Measurements from ENCODE around the gene SMIM24.
"Not testable (repeated sequence)": the region's sequence is repeated elsewhere in the genome, so short reads cannot be mapped to it uniquely, and the experiment has no call there.

Gene SMIM24

DNA sequence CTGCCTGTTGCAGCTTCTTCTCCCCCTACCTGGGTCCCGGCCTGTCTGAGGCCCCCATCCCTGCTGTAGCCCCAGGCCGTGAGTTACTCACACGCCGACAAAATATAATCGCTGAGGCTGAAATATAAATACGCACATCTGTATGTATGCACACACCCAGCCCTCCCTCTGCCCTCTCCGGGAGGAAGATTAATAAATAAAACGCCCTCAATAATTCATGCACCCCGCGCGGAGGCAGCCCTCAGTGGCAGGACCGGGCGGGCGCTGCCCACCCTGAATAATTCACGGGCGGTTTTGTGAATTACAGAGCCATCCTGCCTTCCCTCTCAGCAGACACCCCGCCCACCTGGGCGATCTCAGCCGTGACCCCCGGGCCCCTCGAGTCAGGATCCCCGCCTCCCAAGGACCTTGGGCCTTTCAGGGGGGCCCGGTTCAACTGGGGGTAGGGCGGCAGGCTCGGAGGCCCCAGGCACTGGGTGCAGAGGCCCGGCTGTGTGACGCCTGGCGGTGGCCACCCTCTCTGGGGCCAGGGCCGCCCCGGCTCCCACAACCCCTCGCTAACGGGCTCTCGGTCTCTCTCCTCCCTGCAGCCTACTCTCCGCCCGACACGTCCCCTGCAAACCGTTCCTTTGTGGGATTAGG lies 24.2 kb downstream of the SMIM24 start:
- ATAC-seq (no peak), DNase-seq (no peak)

DNA sequence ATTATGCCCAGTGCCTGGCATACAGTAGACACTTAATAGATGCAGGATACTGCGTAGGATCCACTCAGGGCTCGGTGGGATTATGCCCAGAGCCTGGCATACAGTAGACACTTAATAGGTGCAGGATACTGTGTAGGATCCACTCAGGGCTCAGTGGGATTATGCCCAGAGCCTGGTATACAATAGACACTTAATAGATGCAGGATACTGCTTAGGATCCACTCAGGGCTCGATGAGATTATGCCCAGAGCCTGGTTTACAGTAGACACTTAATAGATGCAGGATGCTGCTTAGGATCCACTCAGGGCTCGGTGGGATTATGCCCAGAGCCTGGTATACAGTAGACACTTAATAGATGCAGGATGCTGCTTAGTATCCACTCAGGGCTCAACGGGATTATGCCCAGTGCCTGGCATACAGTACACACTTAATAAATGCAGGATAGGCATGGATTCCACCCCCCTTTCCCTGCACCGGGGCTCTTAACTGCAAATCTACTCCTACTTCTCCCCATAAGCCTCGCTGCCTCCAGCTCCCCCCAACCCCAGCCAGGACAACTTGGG lies 24.9 kb downstream of the SMIM24 start:
- no peak for DNase-seq
- no peak for ATAC-seq

DNA sequence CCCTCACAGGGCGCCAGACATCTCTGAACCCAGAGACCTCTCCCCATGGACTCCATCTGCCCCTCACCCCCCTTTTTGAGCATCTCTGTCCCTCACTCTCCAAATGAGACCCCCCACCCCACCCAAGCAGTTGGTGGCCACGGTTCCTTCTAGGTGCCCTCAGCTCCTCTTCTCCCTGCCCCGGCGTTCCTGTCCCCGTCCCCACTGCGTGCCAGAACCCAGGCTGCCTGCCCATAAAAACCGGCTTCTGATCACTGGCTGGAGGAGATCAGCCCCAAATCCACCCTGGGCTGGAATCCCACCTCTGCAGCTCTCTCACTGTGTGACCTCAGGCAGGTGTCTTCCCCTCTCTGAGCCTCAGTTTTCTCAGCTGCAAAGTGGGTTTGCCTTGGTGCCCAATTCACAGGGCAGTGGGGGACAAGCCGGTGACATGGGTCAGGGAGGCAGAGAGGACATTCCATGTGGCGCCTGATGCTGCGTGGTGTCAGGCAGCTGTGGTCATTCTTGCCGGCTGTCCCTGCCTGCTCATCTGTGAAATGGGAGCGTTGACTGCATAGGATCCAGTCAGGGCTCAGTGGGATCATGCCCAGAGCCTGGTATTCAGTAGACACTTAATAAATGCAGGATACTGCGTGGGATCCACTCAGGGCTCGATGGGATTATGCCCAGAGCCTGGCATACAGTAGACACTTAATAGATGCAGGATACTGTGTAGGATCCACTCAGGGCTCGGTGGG lies 25.5 kb downstream of the SMIM24 start:
- no peak for DNase-seq

DNA sequence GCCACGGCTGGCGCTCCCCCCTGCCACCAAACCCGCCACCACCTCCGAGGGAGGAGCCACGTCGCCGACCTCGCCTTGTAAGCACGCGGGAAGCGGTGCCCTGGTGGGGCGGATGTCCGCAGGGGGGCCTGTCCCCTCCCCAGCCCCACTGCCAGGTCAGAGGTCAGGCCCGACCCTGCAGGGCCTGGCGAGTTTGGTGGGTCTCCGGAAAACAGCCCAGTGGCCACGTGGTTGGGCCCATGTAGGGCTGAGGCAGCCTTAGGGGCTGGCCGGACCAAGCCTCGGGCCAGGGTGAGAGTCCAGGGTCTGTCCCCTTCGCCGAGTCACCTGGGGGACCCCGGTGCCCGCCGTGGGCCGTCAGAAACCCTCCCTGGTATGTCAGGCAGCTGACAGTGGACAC lies 26.5 kb downstream of the SMIM24 start:
- ATAC-seq (no peak), DNase-seq (no peak)

More for the DNA sequence above, 25.5 kb downstream of the SMIM24 start:
- no peak for ATAC-seq

DNA sequence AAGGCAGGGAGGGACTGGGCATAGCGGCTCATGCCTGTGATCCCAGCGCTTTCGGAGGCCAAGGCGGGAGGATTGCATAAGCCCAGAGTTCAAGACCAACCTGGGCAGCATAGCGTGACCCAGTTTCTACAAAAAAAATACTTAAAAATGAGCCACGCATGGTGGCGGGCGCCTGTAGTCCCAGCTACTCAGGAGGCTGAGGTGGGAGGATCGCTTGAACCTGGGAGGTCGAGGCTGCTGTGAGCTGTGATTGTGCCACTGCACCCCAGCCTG lies 27.4 kb downstream of the SMIM24 start:
- DNase-seq, ATAC-seq: not testable (repeated sequence)

DNA sequence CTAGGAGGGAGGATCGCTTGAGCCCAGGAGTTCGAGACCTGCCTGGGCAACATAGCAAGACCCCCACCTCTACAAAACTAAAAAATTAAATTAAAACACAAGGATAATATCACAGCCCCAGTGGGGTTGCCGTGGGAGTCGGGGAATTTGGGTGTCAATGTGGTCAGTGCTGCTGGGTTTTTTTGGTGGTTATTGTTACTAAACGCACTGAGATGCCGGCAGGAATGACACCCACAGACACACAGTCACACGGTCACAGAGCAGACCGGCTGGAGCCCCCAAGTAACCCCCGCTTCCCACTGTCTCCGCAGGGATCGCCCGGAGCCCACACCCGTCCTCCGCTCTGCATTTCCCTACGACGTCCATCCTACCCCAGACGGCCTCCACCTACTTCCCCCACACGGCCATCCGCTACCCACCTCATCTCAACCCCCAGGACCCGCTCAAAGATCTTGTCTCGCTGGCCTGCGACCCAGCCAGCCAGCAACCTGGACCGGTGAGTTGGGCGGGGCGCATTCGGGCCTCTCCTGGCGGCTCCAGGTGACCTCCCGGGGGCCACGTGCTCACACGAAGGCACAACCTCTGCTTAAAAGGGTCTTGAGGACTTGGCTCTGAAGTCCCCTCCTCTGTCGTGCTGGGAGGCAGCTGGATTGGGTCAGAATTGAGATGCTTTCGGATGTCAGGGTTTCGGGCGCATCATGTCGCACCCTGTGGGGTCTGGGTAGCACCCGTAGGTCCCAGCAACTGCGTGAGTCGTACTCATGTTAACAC lies 28.0 kb downstream of the SMIM24 start:
- no peak for ATAC-seq
- DNase-seq: no peak

DNA sequence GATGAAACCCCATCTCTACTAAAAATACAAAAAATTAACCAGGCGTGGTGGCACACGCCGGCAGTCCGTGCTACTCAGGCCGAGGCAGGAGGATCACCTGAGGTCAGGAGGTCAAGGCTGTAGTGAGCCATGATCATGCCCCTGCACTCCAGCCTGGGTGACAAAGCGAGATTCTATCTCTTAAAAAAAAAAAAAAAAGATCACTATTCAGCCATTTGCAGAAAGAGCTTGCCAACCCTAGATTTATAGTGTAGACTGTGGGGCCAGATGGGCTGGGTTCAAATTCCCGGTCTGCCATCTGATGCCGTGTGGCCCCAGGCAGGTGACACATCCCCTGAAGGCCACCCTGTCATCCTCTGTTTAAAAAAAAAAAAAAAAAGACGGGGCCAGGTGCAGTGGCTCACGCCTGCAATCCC lies 28.9 kb downstream of the SMIM24 start:
- DNase-seq: no peak
- no peak for ATAC-seq

DNA sequence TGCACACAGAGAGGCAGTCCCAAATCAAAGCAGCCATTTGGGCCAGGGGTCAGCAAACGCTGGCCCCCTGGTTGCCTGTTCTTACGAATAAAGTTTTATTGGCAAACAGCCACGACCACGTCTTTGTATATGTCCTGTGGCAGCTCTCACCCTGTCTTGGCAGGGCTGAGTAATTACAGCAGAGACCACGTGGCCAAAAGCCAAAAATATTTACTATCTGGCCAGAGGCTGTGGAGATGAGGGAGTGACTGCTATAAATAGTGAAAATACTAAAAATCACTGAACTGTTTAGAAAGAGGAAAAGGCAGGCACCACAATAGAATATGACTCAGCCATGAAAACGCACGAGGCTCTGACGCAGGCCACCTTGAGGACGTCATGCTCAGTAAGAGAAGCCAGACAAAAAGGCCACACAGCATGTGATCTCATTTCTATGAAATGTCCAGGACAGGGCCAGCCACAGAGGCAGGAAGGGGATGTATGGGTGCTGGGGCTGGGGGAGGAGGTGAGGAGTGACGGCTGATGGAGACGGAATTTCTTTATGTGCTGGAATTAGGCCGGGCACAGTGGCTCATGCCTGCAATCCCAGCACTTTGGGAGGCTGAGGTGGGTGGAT lies 29.4 kb downstream of the SMIM24 start:
- ATAC-seq (no peak), DNase-seq (no peak)

DNA sequence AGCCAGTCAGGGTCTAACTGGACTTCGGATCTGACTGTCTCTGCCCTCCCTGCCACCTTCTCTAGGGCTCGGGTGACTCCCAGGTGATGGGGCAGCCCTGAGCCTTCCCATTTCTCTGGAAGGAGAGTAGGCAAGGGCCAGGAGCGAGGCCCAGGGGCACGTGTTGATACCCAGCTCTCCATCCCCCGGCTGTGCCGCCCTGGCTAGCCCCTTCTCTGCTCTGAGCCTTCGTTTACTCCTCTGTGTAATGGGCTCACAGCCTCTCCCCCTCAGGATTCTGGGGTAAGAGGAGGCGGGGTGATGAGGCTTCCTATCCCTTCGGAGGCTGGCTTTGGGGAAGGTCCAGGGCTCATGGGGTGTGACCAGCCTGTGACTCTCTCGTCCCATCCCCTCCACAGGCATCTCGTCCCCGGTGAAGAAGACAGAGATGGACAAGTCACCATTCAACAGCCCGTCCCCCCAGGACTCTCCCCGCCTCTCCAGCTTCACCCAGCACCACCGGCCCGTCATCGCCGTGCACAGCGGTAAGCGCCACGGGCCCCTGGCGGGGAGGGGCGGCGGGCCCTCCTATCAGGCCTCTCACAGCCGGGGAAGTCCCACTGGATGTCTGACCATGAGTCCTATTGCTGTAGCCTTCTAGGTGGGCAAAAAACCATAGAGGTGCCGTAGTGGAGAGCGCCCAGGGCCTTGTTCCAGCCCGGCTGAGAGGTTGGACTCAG lies 31.6 kb downstream of the SMIM24 start:
- DNase-seq: no peak
- ATAC-seq: no peak

DNA sequence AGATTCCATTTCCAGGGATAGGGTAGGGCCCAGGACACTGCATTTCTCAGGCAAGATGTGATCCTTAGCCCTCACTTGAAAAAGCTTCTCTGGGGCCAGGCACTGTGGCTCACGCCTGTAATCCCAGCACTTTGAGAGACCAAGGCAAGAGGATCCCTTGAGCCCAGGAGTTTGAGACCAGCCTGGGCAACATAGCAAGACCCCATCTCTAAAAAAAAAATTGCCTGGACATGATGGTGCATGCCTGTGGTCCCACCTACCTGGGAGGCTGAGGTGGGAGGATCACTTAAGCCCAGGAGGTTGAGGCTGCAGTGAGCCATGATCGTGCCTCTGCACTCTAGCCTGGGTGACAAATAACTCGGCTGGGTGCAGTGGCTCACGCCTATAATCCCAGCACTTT lies 33.7 kb downstream of the SMIM24 start:
- ATAC-seq, DNase-seq: not testable (repeated sequence)

DNA sequence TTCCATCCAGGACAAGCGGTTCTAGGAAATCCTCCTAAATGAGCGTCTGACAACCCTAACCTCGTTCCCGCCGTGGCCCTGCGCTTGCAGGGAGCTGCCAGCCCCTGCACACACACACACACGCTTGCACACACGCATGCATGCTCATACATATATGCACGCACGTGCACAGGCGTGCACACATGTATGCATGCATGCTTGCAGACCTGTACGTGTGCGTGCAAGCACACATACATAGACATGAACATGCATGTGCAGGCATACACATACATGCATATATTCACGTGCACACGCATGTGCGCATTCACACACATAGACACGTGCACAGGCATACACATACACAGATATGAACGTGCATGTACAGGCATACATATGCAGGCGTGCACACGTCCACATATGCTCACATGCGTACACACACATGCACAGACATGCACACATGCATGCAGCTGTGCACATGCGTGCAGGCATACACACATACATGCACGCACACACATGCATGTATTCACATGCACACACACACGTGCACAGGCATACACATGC lies 35.6 kb downstream of the SMIM24 start:
- no peak for ATAC-seq
- DNase-seq: no peak

DNA sequence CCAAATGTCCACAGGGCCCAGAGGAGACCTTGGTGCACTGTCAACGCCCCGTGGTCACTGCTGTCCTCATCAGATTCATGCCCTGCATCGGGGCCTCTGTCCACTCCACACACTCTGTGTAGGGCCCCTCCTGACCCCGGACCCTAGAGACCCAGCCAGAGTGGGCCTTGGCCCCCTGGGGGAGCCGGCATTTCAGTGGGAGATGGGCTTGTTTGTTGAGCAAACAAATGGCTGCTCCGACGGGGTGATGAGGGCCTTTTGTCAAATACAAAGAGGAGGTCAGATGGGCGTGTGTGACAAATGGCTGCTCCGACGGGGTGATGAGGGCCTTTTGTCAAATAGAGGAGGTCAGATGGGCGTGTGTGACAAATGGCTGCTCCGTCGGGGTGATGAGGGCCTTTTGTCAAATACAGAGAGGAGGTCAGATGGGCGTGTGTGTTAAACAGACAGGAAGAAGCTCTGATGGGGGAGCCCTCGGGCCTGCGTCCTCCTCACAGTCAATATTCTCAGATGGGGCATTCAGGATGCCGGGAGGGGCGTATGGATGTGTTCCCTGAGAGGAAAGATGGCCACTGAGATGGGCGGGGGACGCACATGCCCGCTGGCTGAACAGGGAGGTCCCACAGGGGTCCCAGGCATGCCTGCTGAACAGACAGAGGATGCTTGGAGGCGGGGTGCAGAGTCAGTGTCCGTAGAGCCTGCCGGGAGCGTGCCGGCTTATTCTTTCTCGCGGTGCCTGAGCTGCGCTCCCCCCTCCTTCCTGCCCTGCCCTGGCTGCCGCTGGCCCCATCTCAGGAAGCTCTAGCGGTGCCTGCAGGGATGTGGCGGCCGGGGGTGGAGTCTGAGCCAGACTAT lies 36.3 kb downstream of the SMIM24 start:
- DNase-seq: no peak
- ATAC-seq: no peak

DNA sequence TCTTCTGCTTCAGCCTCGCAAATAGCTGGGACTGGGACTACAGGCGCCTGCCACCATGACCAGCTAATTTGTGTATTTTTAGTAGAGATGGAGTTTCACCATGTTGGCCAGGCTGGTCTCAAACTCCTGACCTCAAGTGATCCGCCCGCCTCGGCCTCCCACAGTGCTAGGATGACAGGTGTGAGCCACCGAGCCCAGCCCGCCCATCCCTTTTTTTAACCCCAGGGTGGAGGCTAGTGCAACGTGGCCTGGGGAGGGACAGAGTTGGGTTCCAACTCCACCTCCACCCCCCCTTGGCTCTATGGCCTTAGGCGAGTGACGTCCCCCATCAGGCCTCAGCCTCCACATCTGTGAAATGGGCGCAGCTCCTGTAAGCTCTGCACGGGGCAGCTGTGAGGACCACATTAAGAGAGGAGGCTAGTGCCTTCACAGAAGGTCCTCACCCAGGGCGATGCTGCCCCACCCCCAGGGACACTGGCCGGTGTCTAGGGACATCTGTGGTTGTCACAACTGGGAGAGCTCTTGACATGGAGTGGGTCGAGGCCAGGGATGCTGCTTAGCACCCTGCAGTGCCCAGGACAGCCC lies 37.7 kb downstream of the SMIM24 start:
- DNase-seq (no peak), ATAC-seq (no peak)

DNA sequence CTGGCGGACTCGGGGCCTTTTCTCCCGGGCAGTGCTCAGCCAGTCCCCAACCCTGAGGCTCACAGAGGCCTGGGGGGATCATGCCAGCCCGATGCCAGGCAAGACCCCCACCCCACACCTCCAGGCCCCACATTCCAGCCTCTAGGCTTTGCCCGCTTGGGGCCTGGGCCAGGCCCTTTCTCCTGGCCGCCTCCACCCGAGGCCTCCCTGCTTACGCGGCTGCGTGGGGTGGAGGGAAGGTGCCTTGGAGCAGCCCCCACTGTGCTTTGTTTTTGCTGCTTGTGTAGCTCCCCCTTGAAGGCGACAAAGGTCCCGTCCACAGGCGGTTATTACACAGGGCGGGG lies 38.4 kb downstream of the SMIM24 start:
- ATAC-seq (no peak), DNase-seq (no peak)

DNA sequence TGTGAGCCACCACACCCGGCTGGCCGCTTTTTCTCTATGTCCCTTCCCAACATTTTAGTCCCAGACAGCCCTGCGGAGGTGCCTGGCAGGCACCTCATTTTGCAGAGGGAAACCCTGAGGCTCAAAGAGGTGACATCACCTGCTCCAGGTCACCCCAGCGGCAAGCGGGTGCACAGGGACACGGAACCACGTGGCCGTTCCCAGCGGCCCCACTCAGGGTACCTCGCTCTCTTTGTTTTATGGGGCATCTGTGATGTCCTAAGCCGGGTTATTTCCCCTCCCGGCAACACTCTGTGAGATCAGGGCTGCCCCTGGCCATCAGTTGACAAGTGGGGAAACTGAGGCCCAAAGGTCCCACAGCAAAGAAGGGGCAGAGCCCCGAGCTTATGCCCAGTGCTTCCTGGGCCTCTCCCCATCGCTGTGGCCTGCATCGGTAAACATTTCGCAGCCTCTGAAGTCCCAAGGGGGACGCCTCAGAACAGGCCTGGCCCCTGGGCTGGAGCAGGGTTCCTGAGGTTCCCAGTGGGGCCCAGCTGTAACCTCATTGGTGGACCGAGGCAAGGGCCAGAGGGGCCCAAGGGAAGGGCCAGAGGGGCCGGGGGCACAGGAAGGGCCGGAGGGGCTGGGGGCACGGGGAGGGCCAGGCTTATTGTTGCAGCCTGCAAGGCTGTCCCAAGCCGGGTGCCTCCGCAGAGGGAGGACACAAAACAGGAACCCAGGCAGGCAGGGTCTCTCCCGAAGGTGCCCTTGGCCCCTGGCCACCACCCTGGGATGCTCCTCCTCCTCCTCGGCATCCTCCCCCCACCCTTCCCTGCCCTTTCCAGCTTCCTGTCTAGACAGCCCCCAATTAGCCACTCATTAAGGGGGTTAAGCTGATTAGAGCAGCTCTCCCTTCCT lies 39.0 kb downstream of the SMIM24 start:
- no peak for ATAC-seq
- DNase-seq: no peak

DNA sequence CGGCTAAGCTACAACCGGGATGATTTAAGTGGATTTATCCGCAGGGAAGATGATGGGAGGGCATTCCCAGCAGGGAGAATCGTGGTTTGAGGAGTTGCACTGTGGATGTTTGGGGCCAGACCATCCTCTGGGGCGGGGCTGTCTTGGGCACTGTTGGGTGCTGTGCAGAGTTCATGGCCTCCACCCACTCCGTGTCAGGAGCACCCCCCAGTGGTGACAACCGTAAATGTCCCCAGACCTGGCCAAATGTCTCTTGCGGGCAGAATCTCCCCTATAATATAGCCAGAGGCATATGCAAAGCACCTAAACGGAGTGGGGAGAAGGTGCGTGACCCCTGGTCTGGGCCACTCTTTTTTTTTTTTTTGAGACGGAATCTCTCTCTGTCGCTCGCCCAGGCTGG lies 40.2 kb downstream of the SMIM24 start:
- peak; percentile 71 for DNase-seq
- peak; percentile 40 for ATAC-seq

DNA sequence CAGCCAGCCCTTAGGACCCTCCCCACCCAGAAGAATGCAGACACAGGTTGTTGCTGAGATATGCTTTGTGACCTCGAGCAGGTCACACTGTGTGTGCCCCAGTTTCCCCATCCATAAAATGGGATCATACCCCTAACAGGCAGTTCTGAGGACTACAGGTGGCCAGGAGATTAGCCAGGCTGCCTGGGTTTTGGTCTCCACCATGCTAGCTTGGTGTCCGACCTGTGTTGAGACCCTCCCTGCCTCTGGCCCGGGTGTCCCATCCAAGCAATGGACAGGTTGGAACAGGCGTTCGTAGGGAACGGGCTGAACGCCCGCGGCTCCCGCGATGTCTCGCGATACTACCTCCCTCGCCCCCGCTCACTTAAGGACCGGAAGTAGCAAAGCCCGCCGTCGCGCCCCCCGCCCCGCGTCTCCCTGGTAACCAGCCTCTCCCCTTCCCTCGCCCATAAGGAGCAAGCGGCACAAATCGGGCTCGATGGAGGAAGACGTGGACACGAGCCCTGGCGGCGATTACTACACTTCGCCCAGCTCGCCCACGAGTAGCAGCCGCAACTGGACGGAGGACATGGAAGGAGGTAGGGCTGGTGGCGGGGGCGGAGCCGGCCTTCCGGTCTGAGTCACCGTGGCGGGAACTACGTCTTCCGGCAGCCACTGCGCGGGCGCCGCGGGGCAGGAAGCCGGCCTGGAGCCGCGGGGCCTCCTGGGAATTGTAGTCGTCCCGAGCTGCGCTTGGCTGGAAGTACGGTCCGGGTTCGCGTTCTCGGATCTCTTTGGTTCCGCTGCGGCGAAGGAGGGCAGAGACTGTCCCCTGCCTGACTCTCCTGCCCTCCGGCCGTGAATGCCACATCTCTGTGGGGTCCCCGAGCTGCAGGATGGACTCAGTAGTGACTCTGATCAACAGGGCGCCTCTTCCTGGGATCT lies 45.4 kb downstream of the SMIM24 start:
- DNase-seq (peak; percentile 98), ATAC-seq (peak; percentile 96)

DNA sequence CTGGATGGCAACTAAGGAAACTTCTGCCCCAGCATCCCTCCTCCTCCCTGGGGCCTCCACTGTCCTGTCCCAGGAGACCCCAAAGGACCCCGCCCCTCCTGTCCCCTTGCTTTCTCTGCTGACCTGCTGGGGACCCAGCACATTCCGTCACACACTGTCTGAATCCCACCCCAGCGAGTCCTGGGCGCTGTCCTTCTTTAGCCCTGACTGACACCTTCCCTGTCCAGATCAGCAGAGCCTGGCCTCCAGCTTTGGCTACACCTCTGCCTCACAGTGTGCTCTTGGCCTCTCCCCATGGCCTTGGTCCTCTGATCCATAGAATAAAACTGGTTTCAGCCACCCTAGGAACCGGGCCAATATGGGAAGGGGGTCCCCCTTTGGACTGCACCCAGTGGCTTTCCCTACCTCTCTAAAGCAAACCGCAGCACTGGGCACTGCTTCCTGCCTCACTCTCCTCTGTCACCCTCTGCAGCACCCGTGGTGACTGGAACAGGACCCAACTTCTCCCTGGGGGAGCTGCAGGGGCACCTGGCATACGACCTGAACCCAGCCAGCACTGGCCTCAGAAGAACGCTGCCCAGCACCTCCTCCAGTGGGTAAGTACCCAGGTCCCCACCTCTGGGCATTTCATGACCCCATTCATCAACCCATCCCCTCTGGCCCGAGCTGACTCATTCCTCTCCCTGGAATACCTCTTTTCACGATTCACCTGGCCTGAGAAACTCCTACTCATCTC lies 46.4 kb downstream of the SMIM24 start:
- ATAC-seq (no peak), DNase-seq (no peak)
